ENCODE results near the gene PSMC3IP.

PSMC3IP gene

DNA sequence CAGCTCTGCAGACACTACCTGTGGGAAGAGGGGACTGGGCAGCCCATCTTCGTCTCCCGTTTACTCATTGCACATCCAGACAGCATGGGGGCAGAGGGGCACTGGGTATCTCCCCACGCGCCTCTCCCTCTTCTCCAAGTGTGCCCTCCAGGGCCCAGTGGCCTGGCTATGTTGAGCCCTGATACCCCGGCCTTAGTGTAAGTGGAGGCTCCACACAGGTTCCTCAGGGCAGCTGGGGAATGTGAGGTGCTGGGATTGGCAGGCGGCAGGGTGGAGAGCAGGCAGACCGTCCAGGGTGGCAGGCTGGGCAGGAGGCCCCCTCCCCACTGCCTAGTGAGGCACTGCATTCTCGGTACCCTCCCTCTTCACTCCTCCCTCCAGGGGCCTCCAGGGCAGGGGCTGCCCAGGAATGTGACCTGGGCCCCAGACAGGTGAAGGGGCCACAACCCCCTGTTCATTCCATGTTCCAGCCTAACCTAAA lies 54.7 kb downstream of the PSMC3IP start:
- in situ Hi-C loops (cut with MboI; ENCODE audit: low pct_unique_long_range_greater_than_20kb, low sequenced_read_pairs, unreplicated experiment): loop anchor here (25.0 kb wide), 1 partner anchor 211 kb away; no protein-coding TSS in a partner anchor
- no peak for DNase-seq (ENCODE audit: low spot score)
- TF ChIP-seq, protein P1, sequence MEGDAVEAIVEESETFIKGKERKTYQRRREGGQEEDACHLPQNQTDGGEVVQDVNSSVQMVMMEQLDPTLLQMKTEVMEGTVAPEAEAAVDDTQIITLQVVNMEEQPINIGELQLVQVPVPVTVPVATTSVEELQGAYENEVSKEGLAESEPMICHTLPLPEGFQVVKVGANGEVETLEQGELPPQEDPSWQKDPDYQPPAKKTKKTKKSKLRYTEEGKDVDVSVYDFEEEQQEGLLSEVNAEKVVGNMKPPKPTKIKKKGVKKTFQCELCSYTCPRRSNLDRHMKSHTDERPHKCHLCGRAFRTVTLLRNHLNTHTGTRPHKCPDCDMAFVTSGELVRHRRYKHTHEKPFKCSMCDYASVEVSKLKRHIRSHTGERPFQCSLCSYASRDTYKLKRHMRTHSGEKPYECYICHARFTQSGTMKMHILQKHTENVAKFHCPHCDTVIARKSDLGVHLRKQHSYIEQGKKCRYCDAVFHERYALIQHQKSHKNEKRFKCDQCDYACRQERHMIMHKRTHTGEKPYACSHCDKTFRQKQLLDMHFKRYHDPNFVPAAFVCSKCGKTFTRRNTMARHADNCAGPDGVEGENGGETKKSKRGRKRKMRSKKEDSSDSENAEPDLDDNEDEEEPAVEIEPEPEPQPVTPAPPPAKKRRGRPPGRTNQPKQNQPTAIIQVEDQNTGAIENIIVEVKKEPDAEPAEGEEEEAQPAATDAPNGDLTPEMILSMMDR (IDR thresholded peaks at IDR 0.05; ENCODE audit: extremely low read depth, insufficient read depth, missing control alignments): no peak

All from GM13977 (cell line).